ENCODE data around the gene RRAGB.
"Not testable (repeated sequence)": the region's sequence is repeated elsewhere in the genome, so short reads cannot be mapped to it uniquely, and the experiment has no call there.

The RRAGB gene

GRCh38 chrX:55717521-55718497 is at the start of gene RRAGB:
TSS of gene RRAGB (plus strand) at chrX:55717749. CDS start at chrX:55718328, 579 bp downstream.
- in situ Hi-C loops (cut with MboI; ENCODE audit: low sequenced_read_pairs, unreplicated experiment): no loop called here
- TF ChIP-seq CTCF (IDR thresholded peaks at IDR 0.05; ENCODE audit: borderline replicate concordance, control extremely low read depth, extremely low read depth, insufficient read depth, missing control alignments): peak; percentile 50
- peak; percentile 88 for DNase-seq (ENCODE audit: low spot score)

- DNase-seq (ENCODE audit: low spot score): no peak
- TF ChIP-seq CTCF (IDR thresholded peaks at IDR 0.05; ENCODE audit: borderline replicate concordance, control extremely low read depth, extremely low read depth, insufficient read depth, missing control alignments): no peak
- in situ Hi-C loops (cut with MboI; ENCODE audit: low sequenced_read_pairs, unreplicated experiment): no loop called here
These were observed 49.5 kb upstream of the RRAGB start for GRCh38 chrX:55668084-55668483.

GRCh38 chrX:55688579-55688978 is 29.0 kb upstream of the RRAGB start:
- in situ Hi-C loops (cut with MboI; ENCODE audit: low sequenced_read_pairs, unreplicated experiment); DNase-seq (ENCODE audit: low spot score): not testable (repeated sequence)

- TF ChIP-seq CTCF (IDR thresholded peaks at IDR 0.05; ENCODE audit: borderline replicate concordance, control extremely low read depth, extremely low read depth, insufficient read depth, missing control alignments): no peak
- no peak for DNase-seq (ENCODE audit: low spot score)
- in situ Hi-C loops (cut with MboI; ENCODE audit: low sequenced_read_pairs, unreplicated experiment): no loop called here
These were observed 22.1 kb upstream of the RRAGB start for GRCh38 chrX:55695227-55696018.

- no peak for DNase-seq (ENCODE audit: low spot score)
- in situ Hi-C loops (cut with MboI; ENCODE audit: low sequenced_read_pairs, unreplicated experiment): no loop called here
- no peak for TF ChIP-seq CTCF (IDR thresholded peaks at IDR 0.05; ENCODE audit: borderline replicate concordance, control extremely low read depth, extremely low read depth, insufficient read depth, missing control alignments)
These were observed 20.2 kb upstream of the RRAGB start for GRCh38 chrX:55697381-55697780.

GRCh38 chrX:55702671-55703070 is 14.9 kb upstream of the RRAGB start:
- no peak for DNase-seq (ENCODE audit: low spot score)
- in situ Hi-C loops (cut with MboI; ENCODE audit: low sequenced_read_pairs, unreplicated experiment): no loop called here
- no peak for TF ChIP-seq CTCF (IDR thresholded peaks at IDR 0.05; ENCODE audit: borderline replicate concordance, control extremely low read depth, extremely low read depth, insufficient read depth, missing control alignments)

- DNase-seq (ENCODE audit: low spot score); in situ Hi-C loops (cut with MboI; ENCODE audit: low sequenced_read_pairs, unreplicated experiment): not testable (repeated sequence)
These were observed 14.1 kb upstream of the RRAGB start for GRCh38 chrX:55703436-55703835.

GRCh38 chrX:55705066-55705465 is 12.5 kb upstream of the RRAGB start:
- in situ Hi-C loops (cut with MboI; ENCODE audit: low sequenced_read_pairs, unreplicated experiment): not testable (repeated sequence)

More at GRCh38 chrX:55705066-55705465, 12.5 kb upstream of the RRAGB start:
- DNase-seq (ENCODE audit: low spot score): not testable (repeated sequence)

Data from GM13976 (cell line).